SK-N-SH (cell line): ENCODE results near the gene RFX4. TPM values are rescaled to one million over a fixed set of nuclear protein-coding genes. Genes with fewer than 3 reads are reported as not detected.

ENCODE experiments used
- CTCF ChIA-PET: fragments of 300-600, 350-600 bp; formaldehyde crosslinking; extraction: SDS; loops from one replicate; lab custom pipeline; 2021; lab: Yijun Ruan, JAX
- POLR2A ChIA-PET: fragments of 350-600 bp; sonication (Branson Sonifier 250); formaldehyde crosslinking; extraction: SDS; loops from one replicate; lab custom pipeline; 2020; ENCODE audit warnings: antibody characterized with exemption, inconsistent platforms; lab: Yijun Ruan, JAX
- DNase-seq: peaks from one replicate; pipeline ENCODE4 v3.0.0; 2012
- H2AFZ ChIP-seq: fragments of 200-600 bp; sonication (generic); 2 replicates; pipeline ENCODE4 v1.8.1; 2016; ENCODE audit warnings: antibody characterized with exemption, mild to moderate bottlenecking, low read depth
- H3F3A ChIP-seq: fragments of 200-600 bp; sonication (generic); replicated peaks from 2 replicates; pipeline ENCODE3; 2016; ENCODE audit warnings: antibody characterized with exemption, mild to moderate bottlenecking; ENCODE audit not compliant: insufficient read depth
- H3K27ac ChIP-seq, 2 experiments: fragments of 200-500 bp in 1 of 2; fragments of 200-600 bp in 1 of 2; sonication (Bioruptor generic) in 1 of 2; sonication (generic), shearing (Covaris generic) in 1 of 2; 2 replicates each; pipeline versions ENCODE4 v1.5.1 to v1.6.1; 2014 to 2016; ENCODE audit warnings: low read depth in 2 of 2, inconsistent platforms in 1 of 2, low read length in 1 of 2, mild to moderate bottlenecking in 1 of 2, mixed read lengths in 1 of 2
- H3K27me3 ChIP-seq: fragments of 200-600 bp; sonication (generic), shearing (Covaris generic); 2 replicates; pipeline ENCODE4 v1.6.1; 2016; ENCODE audit warnings: mixed run types; ENCODE audit not compliant: insufficient read depth
- H3K36me3 ChIP-seq, 2 experiments: fragments of 200-500 bp in 1 of 2; fragments of 200-600 bp in 1 of 2; sonication (Bioruptor generic) in 1 of 2; sonication (generic) in 1 of 2; replicated peaks in 1 of 2; 2 replicates each; pipeline versions ENCODE3 to v1.5.1; 2014 to 2016; ENCODE audit warnings: low read length in 1 of 2, mild to moderate bottlenecking in 1 of 2; ENCODE audit not compliant: insufficient read depth in 2 of 2, control insufficient read depth in 1 of 2
- H3K4me1 ChIP-seq, 2 experiments: fragments of 200-500 bp in 1 of 2; fragments of 200-600 bp in 1 of 2; sonication (Bioruptor generic) in 1 of 2; sonication (generic), shearing (Covaris generic) in 1 of 2; 2 replicates each; pipeline versions ENCODE4 v1.5.1 to v1.6.1; 2014 to 2016; ENCODE audit warnings: low read depth in 1 of 2, low read length in 1 of 2, mixed run types in 1 of 2; ENCODE audit not compliant: insufficient read depth in 2 of 2, control insufficient read depth in 1 of 2
- H3K4me2 ChIP-seq: fragments of 200-600 bp; sonication (generic), shearing (Covaris generic); 2 replicates; pipeline ENCODE4 v1.6.1; 2017; ENCODE audit warnings: mixed run types
- H3K4me3 ChIP-seq, 2 experiments: fragments of 200-500 bp in 1 of 2; fragments of 200-600 bp in 1 of 2; sonication (Bioruptor generic) in 1 of 2; sonication (generic), shearing (Covaris generic) in 1 of 2; 2 replicates each; pipeline versions ENCODE4 v1.5.1 to v1.8.1; 2014 to 2016; ENCODE audit warnings: low read depth in 2 of 2, inconsistent platforms in 1 of 2, low read length in 1 of 2, mild to moderate bottlenecking in 1 of 2, mixed read lengths in 1 of 2, moderate library complexity in 1 of 2
- H3K79me2 ChIP-seq: fragments of 200-600 bp; sonication (generic); 2 replicates; pipeline ENCODE4 v1.8.1; 2017; ENCODE audit warnings: mild to moderate bottlenecking; ENCODE audit not compliant: insufficient read depth
- H3K9ac ChIP-seq: fragments of 200-600 bp; sonication (generic); 2 replicates; pipeline ENCODE4 v1.6.1; 2017; ENCODE audit warnings: mixed run types
- H3K9me2 ChIP-seq: fragments of 200-600 bp; sonication (generic); 2 replicates; pipeline ENCODE4 v1.6.1; 2017; ENCODE audit warnings: mixed run types
- H3K9me3 ChIP-seq: fragments of 200-600 bp; sonication (generic); 2 replicates; pipeline ENCODE4 v1.6.1; 2017; ENCODE audit warnings: mixed run types, mild to moderate bottlenecking, moderate library complexity
- H4K20me1 ChIP-seq: fragments of 200-600 bp; sonication (generic); 2 replicates; pipeline ENCODE4 v1.6.1; 2017; ENCODE audit warnings: mild to moderate bottlenecking, mixed run types; ENCODE audit not compliant: insufficient read depth
- CHD2 ChIP-seq: fragments of 150-350 bp; IDR thresholded peaks from 2 replicates; pipeline ENCODE4 v1.6.1; 2018; ENCODE audit warnings: low read length; ENCODE audit not compliant: partially characterized antibody
- EP300 ChIP-seq, 2 experiments: IDR thresholded peaks; 2 replicates each; pipeline versions ENCODE4 v1.4.0 to v1.6.1; 2012; ENCODE audit warnings: borderline replicate concordance in 1 of 2, low read depth in 1 of 2, low read length in 1 of 2
- FOXM1 ChIP-seq: IDR thresholded peaks from 2 replicates; pipeline ENCODE4 v1.4.0; 2012; ENCODE audit warnings: low read depth, mild to moderate bottlenecking
- GABPA ChIP-seq: IDR thresholded peaks from 2 replicates; pipeline ENCODE4 v1.4.0; 2012; ENCODE audit warnings: low read depth, mild to moderate bottlenecking
- GATA2 ChIP-seq: sonication (generic); formaldehyde crosslinking; IDR thresholded peaks from 2 replicates; pipeline ENCODE4 v1.5.0; 2020; ENCODE audit warnings: mild to moderate bottlenecking, missing genetic modification reagents
- JUND ChIP-seq: IDR thresholded peaks from 2 replicates; pipeline ENCODE4 v1.4.0; 2012
- MAX ChIP-seq: IDR thresholded peaks from 2 replicates; pipeline ENCODE4 v1.4.0; 2012; ENCODE audit warnings: low read depth
- MXI1 ChIP-seq: IDR thresholded peaks from 2 replicates; pipeline ENCODE4 v1.6.1; 2012; ENCODE audit warnings: mild to moderate bottlenecking, low read depth, low read length, improper control_type of control experiment
- NFIC ChIP-seq: IDR thresholded peaks from 2 replicates; pipeline ENCODE4 v1.4.0; 2012; ENCODE audit warnings: borderline replicate concordance
- PBX3 ChIP-seq: IDR thresholded peaks from 2 replicates; pipeline ENCODE4; 2012
- POLR2AphosphoS5 ChIP-seq: IDR thresholded peaks from 2 replicates; pipeline ENCODE4 v1.6.1; 2012; ENCODE audit warnings: low read depth, low read length
- RAD21 ChIP-seq: IDR thresholded peaks from 2 replicates; pipeline ENCODE4 v1.6.1; 2012; ENCODE audit warnings: mild to moderate bottlenecking, low read length
- RCOR1 ChIP-seq: fragments of 150-350 bp; IDR thresholded peaks from 2 replicates; pipeline ENCODE4 v1.6.1; 2017; ENCODE audit warnings: antibody characterized with exemption, low read length
- RFX5 ChIP-seq: IDR thresholded peaks from 2 replicates; pipeline ENCODE4 v1.6.1; 2012; ENCODE audit warnings: mild to moderate bottlenecking, improper control_type of control experiment, low read length
- SIN3A ChIP-seq: IDR thresholded peaks from 2 replicates; pipeline ENCODE4 v1.6.1; 2012; ENCODE audit warnings: low read depth, mild to moderate bottlenecking, low read length, moderate library complexity, borderline replicate concordance
- TAF1 ChIP-seq: IDR thresholded peaks from 2 replicates; pipeline ENCODE4 v1.6.1; 2012; ENCODE audit warnings: low read depth, mild to moderate bottlenecking, low read length, moderate library complexity, borderline replicate concordance
- TEAD4 ChIP-seq: IDR thresholded peaks from 2 replicates; pipeline ENCODE4 v1.4.0; 2012; ENCODE audit warnings: mild to moderate bottlenecking, borderline replicate concordance; ENCODE audit not compliant: insufficient read depth
- USF2 ChIP-seq: fragments of 150-350 bp; IDR thresholded peaks from 2 replicates; pipeline ENCODE4 v1.6.1; 2017; ENCODE audit warnings: antibody characterized with exemption, low read length, low read depth, borderline replicate concordance
- YY1 ChIP-seq: IDR thresholded peaks from 2 replicates; pipeline ENCODE4 v1.4.0; 2012; ENCODE audit warnings: low read depth, mild to moderate bottlenecking
- ZBTB33 ChIP-seq: IDR thresholded peaks from 2 replicates; pipeline ENCODE4 v1.4.0; 2012; ENCODE audit warnings: low read depth, borderline replicate concordance
- WGBS: methylation state at CpG from one replicate; pipeline ENCODE4 v1.1.6; 2017; ENCODE audit warnings: low lambda C conversion rate; 5-methylcytosine and 5-hydroxymethylcytosine counted together
- polyA plus RNA-seq, 3 experiments: library from polyadenylated mRNA; depleted of rRNA; stranded (reverse); fragments of >200 nt; gene quantifications; 2 replicates each; pipeline ENCODE4 v1.2.3, GENCODE V29; 2012

The RFX4 gene
- polyA plus RNA-seq, 1 of the 3 experiments (the other 2 are of a cell fraction): not detected

- no peak overlapping the region for H3K4me3 ChIP-seq
- H3K9ac ChIP-seq: no peak overlapping the region
- H3K36me3 ChIP-seq: peaks cover 0 to 3% of the 10 kb centered on the region in 2 experiments
- H2AFZ ChIP-seq: no peak overlapping the region
- H3K27ac ChIP-seq: no peak overlapping the region
- ChIA-PET CTCF (no interaction called here), POLR2A (no interaction called here)
- no peaks in the 10 kb centered on the region for H3K79me2 ChIP-seq
- H3F3A ChIP-seq: peaks cover 6% of the 10 kb centered on the region
- no peak for TF ChIP-seq PBX3
- TF ChIP-seq MAX: no peak
- TF ChIP-seq GATA2 (CRISPR knock-in tag): no peak
- WGBS: 77% methylated on average over 6 of the region's 6 CpGs
- peaks cover 3 to 4% of the 10 kb centered on the region in 2 experiments; a peak in 2 of 4 replicates for H3K4me1 ChIP-seq
- H3K9me3 ChIP-seq: no peaks in the 10 kb centered on the region
- H3K9me2 ChIP-seq: no peaks in the 10 kb centered on the region
- no peak for DNase-seq
- H3K27me3 ChIP-seq: no peaks in the 10 kb centered on the region
- H4K20me1 ChIP-seq: no peaks in the 10 kb centered on the region
- H3K4me2 ChIP-seq: no peak overlapping the region
Measured at GRCh38 chr12:106769546-106769945, 186.7 kb downstream of the RFX4 start.

GRCh38 chr12:106771425-106771824 is 188.6 kb downstream of the RFX4 start:
- Histone ChIP-seq H3F3A (peaks cover 6% of the 10 kb centered on the region), H3K36me3 (peaks cover 0 to 3% of the 10 kb centered on the region in 2 experiments), H4K20me1 (no peaks in the 10 kb centered on the region), H3K9me3 (no peaks in the 10 kb centered on the region), H3K9me2 (no peaks in the 10 kb centered on the region), H3K4me1 (peaks cover 3 to 13% of the 10 kb centered on the region in 2 experiments; a peak in 3 of 4 replicates), H3K4me3 (no peak overlapping the region), H3K27me3 (no peaks in the 10 kb centered on the region), H3K27ac (no peak overlapping the region), H2AFZ (no peak overlapping the region; the same call in 1 of the 2 replicates), H3K79me2 (peaks cover 18% of the 10 kb centered on the region), H3K9ac (no peak overlapping the region), H3K4me2 (no peak overlapping the region)
- no peak for TF ChIP-seq YY1
- TF ChIP-seq MXI1: no peak
- no peak for TF ChIP-seq TAF1
- no peak for TF ChIP-seq GABPA
- TF ChIP-seq CHD2: no peak
- TF ChIP-seq POLR2AphosphoS5: no peak
- no peak for TF ChIP-seq ZBTB33
- no peak for TF ChIP-seq USF2
- TF ChIP-seq JUND: no peak
- TF ChIP-seq RAD21: no peak
- TF ChIP-seq RFX5: no peak
- TF ChIP-seq FOXM1: no peak
- TF ChIP-seq EP300 (IDR thresholded peaks at IDR 0.05; ENCODE audit: borderline replicate concordance in 1 of 2, low read depth in 1 of 2, low read length in 1 of 2): no peak
- no peak for TF ChIP-seq NFIC
- TF ChIP-seq SIN3A: no peak
- no peak for TF ChIP-seq RCOR1
- TF ChIP-seq MAX: no peak
- no peak for TF ChIP-seq TEAD4
- no peak for DNase-seq
- POLR2A ChIA-PET: no interaction called here
- CTCF ChIA-PET: interaction anchor here (1.5 kb wide), 1 partner anchor 71 kb away, joined by 4 read pairs; no protein-coding TSS in a partner anchor
